GM12878 (cell line): ENCODE measurements around the gene VPS54. TPM values are rescaled to one million over a fixed set of nuclear protein-coding genes. Genes with fewer than 3 reads are reported as not detected.
A peak's percentile ranks its signal among the peaks of the same experiment; 100 is the strongest.

Source experiments
- BCL11A ChIP-seq: IDR thresholded peaks from 2 replicates; pipeline ENCODE4 v1.6.1; 2011; ENCODE audit warnings: low read depth, low read length
- BMI1 ChIP-seq: fragments of 450-650 bp; IDR thresholded peaks from 2 replicates; pipeline ENCODE4 v1.6.1; 2016; ENCODE audit warnings: mild to moderate bottlenecking, moderate library complexity, borderline replicate concordance
- CREB1 ChIP-seq: IDR thresholded peaks from 2 replicates; pipeline ENCODE4 v1.6.1; 2012; ENCODE audit warnings: low read depth, mild to moderate bottlenecking, inconsistent platforms
- E2F4 ChIP-seq: IDR thresholded peaks from 2 replicates; pipeline ENCODE4 v1.6.1; 2012; ENCODE audit warnings: low read depth, low read length, improper control_type of control experiment
- ELK1 ChIP-seq: IDR thresholded peaks from 2 replicates; pipeline ENCODE4 v1.6.1; 2012; ENCODE audit warnings: low read depth, low read length, improper control_type of control experiment
- EZH2 ChIP-seq: IDR thresholded peaks from 2 replicates; pipeline ENCODE4 v1.6.1; 2012; ENCODE audit warnings: low read depth, mild to moderate bottlenecking, control low read depth, inconsistent platforms, low read length, borderline replicate concordance; ENCODE audit not compliant: control insufficient read depth
- FOXK2 ChIP-seq: fragments of 450-650 bp; IDR thresholded peaks from 2 replicates; pipeline ENCODE4 v1.6.1; 2017; ENCODE audit warnings: mild to moderate bottlenecking, moderate library complexity
- HCFC1 ChIP-seq: fragments of 150-350 bp; IDR thresholded peaks from 2 replicates; pipeline ENCODE4 v1.6.1; 2014; ENCODE audit warnings: low read length
- HSF1 ChIP-seq: fragments of 150-350 bp; IDR thresholded peaks from 2 replicates; pipeline ENCODE4 v1.6.1; 2014; ENCODE audit warnings: mild to moderate bottlenecking, low read depth, low read length
- IRF5 ChIP-seq: fragments of 450-650 bp; IDR thresholded peaks from 2 replicates; pipeline ENCODE4 v1.6.1; 2017; ENCODE audit warnings: borderline replicate concordance
- JUNB ChIP-seq: IDR thresholded peaks from 2 replicates; pipeline ENCODE4 v1.6.1; 2016; ENCODE audit warnings: antibody characterized with exemption, mild to moderate bottlenecking
- MAX ChIP-seq: IDR thresholded peaks from 2 replicates; pipeline ENCODE4 v1.6.1; 2012; ENCODE audit warnings: low read depth, low read length, improper control_type of control experiment
- MLLT1 ChIP-seq: fragments of 450-650 bp; IDR thresholded peaks from 2 replicates; pipeline ENCODE4 v1.6.1; 2016; ENCODE audit warnings: mild to moderate bottlenecking
- NFIC ChIP-seq: IDR thresholded peaks from 2 replicates; pipeline ENCODE4 v1.6.1; 2012; ENCODE audit warnings: low read depth, mild to moderate bottlenecking, inconsistent platforms, low read length, moderate library complexity
- NFYB ChIP-seq: IDR thresholded peaks from 2 replicates; pipeline ENCODE4 v1.6.1; 2011; ENCODE audit warnings: low read depth, mild to moderate bottlenecking, low read length, improper control_type of control experiment, moderate library complexity; ENCODE audit not compliant: insufficient read depth
- SIN3A ChIP-seq: IDR thresholded peaks from 2 replicates; pipeline ENCODE4 v1.6.1; 2012; ENCODE audit warnings: low read depth, low read length, improper control_type of control experiment
- SIX5 ChIP-seq: IDR thresholded peaks from 2 replicates; pipeline ENCODE4 v1.6.1; 2011; ENCODE audit warnings: mild to moderate bottlenecking, low read depth, low read length, moderate library complexity; ENCODE audit not compliant: severe bottlenecking
- SMAD1 ChIP-seq: fragments of 450-650 bp; IDR thresholded peaks from 2 replicates; pipeline ENCODE4 v1.6.1; 2018; ENCODE audit warnings: mild to moderate bottlenecking, low read depth; ENCODE audit not compliant: partially characterized antibody
- SPI1 ChIP-seq: IDR thresholded peaks from 2 replicates; pipeline ENCODE4 v1.6.1; 2011; ENCODE audit warnings: low read depth, mild to moderate bottlenecking, low read length, moderate library complexity, borderline replicate concordance; ENCODE audit not compliant: insufficient read depth
- TCF7 ChIP-seq: IDR thresholded peaks from 2 replicates; pipeline ENCODE4 v1.6.1; 2014; ENCODE audit warnings: antibody characterized with exemption, borderline replicate concordance
- USF1 ChIP-seq: IDR thresholded peaks from 2 replicates; pipeline ENCODE4 v1.6.1; 2011; ENCODE audit warnings: borderline replicate concordance, low read depth, mild to moderate bottlenecking, moderate library complexity, mixed read lengths, low read length; ENCODE audit not compliant: insufficient read depth; ENCODE audit errors: extremely low read length
- ZNF217 ChIP-seq: fragments of 450-650 bp; IDR thresholded peaks from 2 replicates; pipeline ENCODE4 v1.6.1; 2017; ENCODE audit warnings: antibody characterized with exemption, mild to moderate bottlenecking
- ZNF622 ChIP-seq: fragments of 450-650 bp; IDR thresholded peaks from 2 replicates; pipeline ENCODE4 v1.6.1; 2017; ENCODE audit warnings: mild to moderate bottlenecking, inconsistent platforms
- polyA plus RNA-seq, 11 experiments: library from polyadenylated mRNA; depleted of rRNA in 4 of 11; unstranded in 6 of 11; stranded (reverse) in 5 of 11; fragments of >200 nt; fragmentation: Nextera tagmentation in 4 of 11; fragmentation: Illumina TruSeq in 1 of 11; extraction: Ambion mirVana in 4 of 11; extraction: Trizol in 1 of 11; gene quantifications; 1 replicate in 1 of 11; 2 replicates in 10 of 11; pipeline versions ENCODE4 v1.2.1 to v1.2.3, GENCODE V29; 2011 to 2016; ENCODE audit warnings: inconsistent platforms in 2 of 11, missing spikeins in 2 of 11, low read depth in 1 of 11
- total RNA-seq, 4 experiments: library from RNA; depleted of rRNA in 3 of 4; stranded (reverse); fragments of >200 nt in 3 of 4; fragmentation: Illumina TruSeq in 1 of 4; extraction: Trizol in 1 of 4; gene quantifications; 2 replicates each; pipeline versions ENCODE4 v1.2.1 to v1.2.3, GENCODE V29; 2013 to 2021

Gene VPS54
- total and polyA plus RNA-seq, 10 of the 15 experiments (the other 5 are each of a cell fraction or from before 2014, with no cell fraction given), result 1.6 to 16.2 (median 9.3) TPM

- TF ChIP-seq USF1 (no peak), ZNF217 (no peak), NFYB (no peak), MLLT1 (no peak), TCF7 (no peak), ZNF622 (no peak), HSF1 (no peak), EZH2 (no peak), ELK1 (no peak), FOXK2 (no peak), SMAD1 (no peak), NFIC (peak; percentile 69; the same call in 1 of the 2 replicates), MAX (no peak), BMI1 (no peak), SPI1 (no peak), E2F4 (no peak), SIN3A (no peak), BCL11A (peak; percentile 66; the same call in 1 of the 2 replicates), SIX5 (no peak), CREB1 (peak; percentile 63), JUNB (peak; percentile 80), HCFC1 (no peak), IRF5 (no peak)
These were observed 16.9 kb upstream of the VPS54 start (continued) for GRCh38 chr2:64036034-64036705.
